Measurements from ENCODE around the gene WWOX. TPM values are rescaled to one million over a fixed set of nuclear protein-coding genes. Genes with fewer than 3 reads are reported as not detected.

WWOX gene
- total and polyA plus RNA-seq, 2 of the 8 experiments (the other 6 are each of a cell fraction or from before 2014, with no cell fraction given): 5.4 to 16.7 TPM

- Histone ChIP-seq H3K27me3 (replicated peaks in 1 of 4; ENCODE audit: control insufficient read depth in 3 of 4, extremely low read depth in 1 of 4, insufficient read depth in 3 of 4, low read length in 3 of 4) (no peaks in the 10 kb centered on the region), H3K9ac (replicated peaks in 1 of 4; ENCODE audit: extremely low read depth in 1 of 4, low read depth in 3 of 4, low read length in 3 of 4) (no peak overlapping the region), H3K9me3 (ENCODE audit: insufficient read depth in 2 of 2, low read depth in 1 of 2, low read length in 1 of 2) (no peaks in the 10 kb centered on the region), H4K5ac (ENCODE audit: insufficient read length, low read depth, low read length) (no peak overlapping the region), H3K79me1 (ENCODE audit: low read depth, low read length) (no peaks in the 10 kb centered on the region), H3K56ac (replicated peaks; ENCODE audit: insufficient read length, low read depth, low read length) (no peak overlapping the region), H2BK5ac (ENCODE audit: low read depth, low read length) (no peak overlapping the region), H3K4me2 (ENCODE audit: insufficient read depth in 1 of 2, low read depth in 2 of 2, low read length in 2 of 2) (no peak overlapping the region), H3K18ac (ENCODE audit: extremely low read depth, low read length) (no peak overlapping the region), H2BK20ac (ENCODE audit: low read length) (no peak overlapping the region), H4K20me1 (replicated peaks in 1 of 2; ENCODE audit: control insufficient read depth in 1 of 2, insufficient read depth in 2 of 2, low read length in 2 of 2) (no peaks in the 10 kb centered on the region), H3K4me3 (ENCODE audit: extremely low read depth in 1 of 4, insufficient read depth in 2 of 4, low read depth in 3 of 4, low read length in 4 of 4) (no peak overlapping the region), H2BK15ac (ENCODE audit: low read length) (no peak overlapping the region), H2BK12ac (ENCODE audit: low read depth, low read length) (no peak overlapping the region), H2AFZ (ENCODE audit: low read length) (no peak overlapping the region), H3K4ac (replicated peaks; ENCODE audit: insufficient read length, low read depth, low read length) (no peak overlapping the region), H3K23ac (ENCODE audit: insufficient read length) (no peak overlapping the region), H3K79me2 (ENCODE audit: control insufficient read depth in 1 of 2, insufficient read depth in 2 of 2, low read length in 2 of 2) (no peaks in the 10 kb centered on the region), H4K91ac (replicated peaks; ENCODE audit: insufficient read length, low read length) (no peak overlapping the region), H3K23me2 (ENCODE audit: low read depth, low read length) (no peaks in the 10 kb centered on the region), H2AK5ac (ENCODE audit: low read depth, low read length) (no peak overlapping the region), H3K36me3 (ENCODE audit: control insufficient read depth in 2 of 4, insufficient read depth in 4 of 4, low read length in 3 of 4) (no peaks in the 10 kb centered on the region), H3K4me1 (replicated peaks in 1 of 4; ENCODE audit: control insufficient read depth in 3 of 4, insufficient read depth in 4 of 4, low read length in 3 of 4) (peaks cover 0 to 6% (median 1%) of the 10 kb centered on the region in 4 experiments; a peak in 2 of 7 replicates), H3K27ac (ENCODE audit: low read depth, low read length) (no peak overlapping the region), H4K8ac (ENCODE audit: extremely low read depth, insufficient read depth, low read length) (no peak overlapping the region), H2BK120ac (replicated peaks; ENCODE audit: low read depth, low read length) (no peak overlapping the region), H3K14ac (ENCODE audit: insufficient read length) (no peak overlapping the region)
- 36% methylated on average over 3 of the region's 3 CpGs; no CpG with 5 or more reads in 1 of the 2 experiments for WGBS, 2 experiments (ENCODE audit: extremely low coverage in 1 of 2, insufficient coverage in 1 of 2, insufficient read length in 1 of 2, insufficient replicate concordance in 2 of 2, low coverage in 1 of 2, low lambda C conversion rate in 2 of 2, missing lambda C conversion rate in 1 of 2)
- CTCF ChIA-PET (ENCODE audit: partially characterized antibody): interaction anchor here (0.6 to 4.5 kb wide), 22 partner anchors 8 to 361 kb away, joined by 3 to 30 read pairs (median 3); no protein-coding TSS in a partner anchor
- POLR2A ChIA-PET (ENCODE audit: partially characterized antibody): no interaction called here
- no peak for TF ChIP-seq POU5F1 (IDR thresholded peaks at IDR 0.05; ENCODE audit: low read depth, low read length)
- peak; percentile 28 to 60 (median 42); a peak in 3 of 4 replicates for TF ChIP-seq CTCF (IDR thresholded peaks at IDR 0.05; ENCODE audit: control extremely low read depth in 1 of 3, insufficient read depth in 1 of 3, low read depth in 1 of 3, low read length in 3 of 3)
- TF ChIP-seq RAD21 (IDR thresholded peaks at IDR 0.05 in 1 of 2, conservative IDR thresholded peaks at IDR 0.05 in 1 of 2; ENCODE audit: low read depth in 2 of 2, low read length in 2 of 2): peak; percentile 43 to 53; a peak in 3 of 4 replicates
- FAIRE-seq: no peak
- no peak for DNase-seq (ENCODE audit: low read depth in 1 of 2, low spot score in 2 of 2)
Measured at GRCh38 chr16:78800523-78800922, 701.1 kb downstream of the WWOX start.

Measured in H1 (cell line).